Lower leg skin (tissue), 3 donors: ENCODE measurements around the gene OLFML2B.

Experiments
- POLR2A ChIP-seq, 2 donors: fragments of 450-650 bp; IDR thresholded peaks; one replicate each; pipeline ENCODE4 v1.6.1; 2016 to 2017; ENCODE audit warnings: antibody characterized with exemption in 2 of 2, mild to moderate bottlenecking in 1 of 2, moderate library complexity in 1 of 2
- TF ChIP-seq, protein P1 (sequence below), 3 donors: fragments of 450-650 bp; IDR thresholded peaks; one replicate each; pipeline ENCODE4 v1.5.1; 2016; ENCODE audit warnings: antibody characterized with exemption in 3 of 3, mild to moderate bottlenecking in 3 of 3, moderate library complexity in 2 of 3

DNA sequence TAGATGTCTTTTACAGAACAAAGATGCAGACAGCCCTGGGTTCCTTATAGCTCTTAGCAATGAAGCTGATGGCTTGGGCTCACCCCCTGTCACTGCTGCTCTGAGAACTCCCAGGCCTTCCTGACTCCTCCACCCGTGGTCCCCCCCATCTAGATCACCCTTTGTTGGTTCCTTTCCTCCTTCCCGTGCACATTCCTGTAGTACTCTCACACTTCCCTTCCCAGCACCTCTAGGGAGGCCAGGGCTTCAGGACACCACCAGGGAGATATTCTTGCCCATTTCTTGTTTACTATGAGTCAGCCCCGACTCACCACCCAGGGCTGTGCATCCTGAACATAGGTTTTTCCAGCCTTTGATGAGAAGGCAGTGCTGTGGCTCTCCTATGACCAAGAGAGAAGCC is 31.4 kb upstream of the OLFML2B start:
- no peak for TF ChIP-seq POLR2A (IDR thresholded peaks at IDR 0.05)
- TF ChIP-seq, protein P1, sequence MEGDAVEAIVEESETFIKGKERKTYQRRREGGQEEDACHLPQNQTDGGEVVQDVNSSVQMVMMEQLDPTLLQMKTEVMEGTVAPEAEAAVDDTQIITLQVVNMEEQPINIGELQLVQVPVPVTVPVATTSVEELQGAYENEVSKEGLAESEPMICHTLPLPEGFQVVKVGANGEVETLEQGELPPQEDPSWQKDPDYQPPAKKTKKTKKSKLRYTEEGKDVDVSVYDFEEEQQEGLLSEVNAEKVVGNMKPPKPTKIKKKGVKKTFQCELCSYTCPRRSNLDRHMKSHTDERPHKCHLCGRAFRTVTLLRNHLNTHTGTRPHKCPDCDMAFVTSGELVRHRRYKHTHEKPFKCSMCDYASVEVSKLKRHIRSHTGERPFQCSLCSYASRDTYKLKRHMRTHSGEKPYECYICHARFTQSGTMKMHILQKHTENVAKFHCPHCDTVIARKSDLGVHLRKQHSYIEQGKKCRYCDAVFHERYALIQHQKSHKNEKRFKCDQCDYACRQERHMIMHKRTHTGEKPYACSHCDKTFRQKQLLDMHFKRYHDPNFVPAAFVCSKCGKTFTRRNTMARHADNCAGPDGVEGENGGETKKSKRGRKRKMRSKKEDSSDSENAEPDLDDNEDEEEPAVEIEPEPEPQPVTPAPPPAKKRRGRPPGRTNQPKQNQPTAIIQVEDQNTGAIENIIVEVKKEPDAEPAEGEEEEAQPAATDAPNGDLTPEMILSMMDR (IDR thresholded peaks at IDR 0.05): no peak
